HCT116 (cell line): ENCODE measurements around the gene GPM6B. TPM values are rescaled to one million over a fixed set of nuclear protein-coding genes. Genes with fewer than 3 reads are reported as not detected.

Source experiments
- ATAC-seq: fragments of 200-7000 bp; cut with Tn5 transposase; 2 replicates; pipeline ENCODE4 v1.9.1; 2020; ENCODE audit warnings: mild to moderate bottlenecking, moderate library complexity
- BruUV-seq: library from RNA; stranded (reverse); fragments of 400-500 nt; replicated peaks from 2 replicates; lab custom pipeline; 2021; lab: Mats Ljungman, UMichigan
- CTCF ChIA-PET: fragments of 300-600 bp; sonication (Branson Sonifier 250); formaldehyde crosslinking; loops from one replicate; lab custom pipeline; 2021; ENCODE audit warnings: antibody characterized with exemption; lab: Charles Lee
- POLR2A ChIA-PET: fragments of 300-600, 350-600 bp; sonication (Branson Sonifier 250); formaldehyde crosslinking; loops from one replicate; lab custom pipeline; 2021; ENCODE audit warnings: antibody characterized with exemption; lab: Charles Lee
- RAD21 ChIA-PET, 2 experiments: fragments of 300-600 bp; sonication (Branson Sonifier 250); formaldehyde crosslinking; loops; one replicate each; lab custom pipeline; 2023; ENCODE audit warnings: low total read pairs in 2 of 2; ENCODE audit not compliant: uncharacterized antibody in 2 of 2, unreplicated experiment in 2 of 2, low non-redundant PET in 1 of 2; lab: Charles Lee
- DNase-seq: peaks from one replicate; pipeline ENCODE4 v3.0.0-alpha.2; 2010; ENCODE audit warnings: low read depth, low spot score
- H2AFZ ChIP-seq: fragments of 200-600 bp; shearing (Covaris generic), sonication (generic); 2 replicates; pipeline ENCODE4 v1.6.1; 2017; ENCODE audit warnings: low read depth, mixed run types, mixed read lengths, antibody characterized with exemption, low read length; ENCODE audit not compliant: poor library complexity, severe bottlenecking
- H3K27ac ChIP-seq: 2 replicates; pipeline ENCODE4 v1.5.1; 2012; ENCODE audit warnings: low read depth, low read length
- H3K27me3 ChIP-seq: fragments of 200-600 bp; sonication (generic); 2 replicates; pipeline ENCODE4 v1.6.1; 2016; ENCODE audit warnings: mixed run types, low read length, mixed read lengths; ENCODE audit not compliant: insufficient read depth
- H3K36me3 ChIP-seq, 2 experiments: fragments of 200-500 bp in 1 of 2; fragments of 200-600 bp in 1 of 2; sonication (Bioruptor generic) in 1 of 2; sonication (generic) in 1 of 2; 2 replicates each; pipeline versions ENCODE4 v1.5.1 to v1.6.1; 2014 to 2016; ENCODE audit warnings: low read length in 2 of 2, inconsistent platforms in 1 of 2, mixed read lengths in 1 of 2, mixed run types in 1 of 2; ENCODE audit not compliant: insufficient read depth in 2 of 2, control insufficient read depth in 1 of 2
- H3K4me1 ChIP-seq, 2 experiments: fragments of 200-600 bp in 1 of 2; sonication (generic) in 1 of 2; 2 replicates each; pipeline versions ENCODE4 v1.5.1 to v1.6.1; 2012 to 2017; ENCODE audit warnings: low read length in 2 of 2, inconsistent platforms in 1 of 2, mild to moderate bottlenecking in 1 of 2, mixed read lengths in 1 of 2, mixed run types in 1 of 2, moderate library complexity in 1 of 2; ENCODE audit not compliant: insufficient read depth in 2 of 2, control insufficient read depth in 1 of 2
- H3K4me2 ChIP-seq: fragments of 200-600 bp; sonication (generic); 2 replicates; pipeline ENCODE4 v1.6.1; 2017; ENCODE audit warnings: mixed run types, low read length, mixed read lengths
- H3K4me3 ChIP-seq, 2 experiments: fragments of 200-600 bp in 1 of 2; sonication (generic) in 1 of 2; replicated peaks in 1 of 2; 2 replicates each; pipeline ENCODE4 v1.5.1; 2011 to 2016; ENCODE audit warnings: low read length in 2 of 2, control low read depth in 1 of 2, low read depth in 1 of 2, mild to moderate bottlenecking in 1 of 2, mixed read lengths in 1 of 2, mixed run types in 1 of 2
- H3K79me2 ChIP-seq: fragments of 200-600 bp; sonication (generic); 2 replicates; pipeline ENCODE4 v1.6.1; 2017; ENCODE audit warnings: mild to moderate bottlenecking, mixed run types, low read length, moderate library complexity, mixed read lengths; ENCODE audit not compliant: insufficient read depth
- H3K9ac ChIP-seq: fragments of 200-600 bp; sonication (generic); 2 replicates; pipeline ENCODE4 v1.6.1; 2016; ENCODE audit warnings: low read length, mixed read lengths
- H3K9me2 ChIP-seq: fragments of 200-600 bp; sonication (generic), shearing (Covaris generic); 2 replicates; pipeline ENCODE4 v1.6.1; 2017; ENCODE audit warnings: mixed run types, mild to moderate bottlenecking, moderate library complexity; ENCODE audit not compliant: insufficient read depth
- H3K9me3 ChIP-seq, 2 experiments: fragments of 200-500 bp in 1 of 2; fragments of 200-600 bp in 1 of 2; sonication (Bioruptor generic) in 1 of 2; sonication (generic) in 1 of 2; 2 replicates each; pipeline ENCODE4 v1.6.1; 2014 to 2017; ENCODE audit warnings: low read length in 2 of 2, mixed read lengths in 2 of 2, inconsistent platforms in 1 of 2, low read depth in 1 of 2, mild to moderate bottlenecking in 1 of 2, mixed run types in 1 of 2, moderate library complexity in 1 of 2; ENCODE audit not compliant: control insufficient read depth in 1 of 2, insufficient read depth in 1 of 2
- H4K20me1 ChIP-seq: fragments of 200-600 bp; sonication (generic), shearing (Covaris generic); 2 replicates; pipeline ENCODE4 v1.6.1; 2017; ENCODE audit warnings: mixed run types, mild to moderate bottlenecking, moderate library complexity; ENCODE audit not compliant: insufficient read depth
- CEBPB ChIP-seq: IDR thresholded peaks from 2 replicates; pipeline ENCODE4 v1.6.1; 2012; ENCODE audit warnings: low read depth
- ELF1 ChIP-seq: IDR thresholded peaks from 2 replicates; pipeline ENCODE4 v1.6.1; 2012; ENCODE audit warnings: low read depth, borderline replicate concordance
- EZH2phosphoT487 ChIP-seq: fragments of 200-600 bp; IDR thresholded peaks from 2 replicates; pipeline ENCODE4 v1.6.1; 2018; ENCODE audit warnings: antibody characterized with exemption, borderline replicate concordance
- FOSL1 ChIP-seq: IDR thresholded peaks from 2 replicates; pipeline ENCODE4 v1.6.1; 2012; ENCODE audit warnings: low read depth
- POLR2A ChIP-seq: IDR thresholded peaks from 2 replicates; pipeline ENCODE4 v1.7.0; 2011; ENCODE audit warnings: borderline replicate concordance; ENCODE audit not compliant: insufficient read depth, insufficient read length; ENCODE audit errors: extremely low read depth
- RAD21 ChIP-seq: IDR thresholded peaks from 2 replicates; pipeline ENCODE4 v1.6.1; 2012; ENCODE audit warnings: low read depth, mild to moderate bottlenecking
- SIN3A ChIP-seq: IDR thresholded peaks from 2 replicates; pipeline ENCODE4 v1.6.1; 2012; ENCODE audit warnings: low read depth
- SRF ChIP-seq: IDR thresholded peaks from 2 replicates; pipeline ENCODE4 v1.6.1; 2012; ENCODE audit warnings: low read depth
- YY1 ChIP-seq: IDR thresholded peaks from 2 replicates; pipeline ENCODE4 v1.6.1; 2011; ENCODE audit warnings: low read length, low read depth, moderate library complexity, mild to moderate bottlenecking; ENCODE audit not compliant: insufficient replicate concordance; ENCODE audit errors: extremely low read depth
- ZFX ChIP-seq: fragments of 450-650 bp; IDR thresholded peaks from 2 replicates; pipeline ENCODE4 v1.6.1; 2017
- intact Hi-C: fragments of 100-400 bp; cut with micrococcal nuclease; formaldehyde crosslinking; loops from 2 replicates; pipeline ENCODE4 v1.10.0; 2022
- total RNA-seq: library from RNA; stranded (reverse); gene quantifications from one replicate; pipeline ENCODE4 v1.2.1, GENCODE V29; 2021; ENCODE audit not compliant: unreplicated experiment
- TF ChIP-seq, protein P1 (sequence below): IDR thresholded peaks from 2 replicates; pipeline ENCODE4 v1.6.1; 2012
- TF ChIP-seq, protein P2 (sequence below): IDR thresholded peaks from 2 replicates; pipeline ENCODE4 v1.6.1; 2012; ENCODE audit warnings: low read depth
- TF ChIP-seq, protein P3 (sequence below), 3 experiments: fragments of 200-600 bp in 1 of 3; sonication (generic) in 1 of 3; IDR thresholded peaks in 2 of 3; conservative IDR thresholded peaks in 1 of 3; 2 replicates each; pipeline ENCODE4 v1.5.1; 2012 to 2017; ENCODE audit warnings: low read depth in 2 of 3, low read length in 2 of 3, antibody characterized with exemption in 1 of 3, borderline replicate concordance in 1 of 3, control low read depth in 1 of 3, mild to moderate bottlenecking in 1 of 3, mixed read lengths in 1 of 3, mixed run types in 1 of 3, moderate library complexity in 1 of 3; ENCODE audit not compliant: insufficient read depth in 1 of 3

GPM6B gene
- total RNA-seq, 1 experiment from 2014 or later, result 0.07 TPM

- Histone ChIP-seq H3K4me2 (no peak overlapping the region), H3K79me2 (no peaks in the 10 kb centered on the region), H3K9me2 (no peaks in the 10 kb centered on the region), H3K9me3 (no peaks in the 10 kb centered on the region), H3K36me3 (no peaks in the 10 kb centered on the region; a peak in 2 of 4 replicates), H3K4me1 (no peaks in the 10 kb centered on the region), H3K9ac (no peak overlapping the region)
- intact Hi-C loops, result no loop called here
- no peak for ATAC-seq
- TF ChIP-seq RAD21, result no peak
- TF ChIP-seq POLR2A, result no peak
- no peak for TF ChIP-seq CEBPB
- TF ChIP-seq, protein P1, sequence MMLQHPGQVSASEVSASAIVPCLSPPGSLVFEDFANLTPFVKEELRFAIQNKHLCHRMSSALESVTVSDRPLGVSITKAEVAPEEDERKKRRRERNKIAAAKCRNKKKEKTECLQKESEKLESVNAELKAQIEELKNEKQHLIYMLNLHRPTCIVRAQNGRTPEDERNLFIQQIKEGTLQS, result no peak
- TF ChIP-seq, protein P2, sequence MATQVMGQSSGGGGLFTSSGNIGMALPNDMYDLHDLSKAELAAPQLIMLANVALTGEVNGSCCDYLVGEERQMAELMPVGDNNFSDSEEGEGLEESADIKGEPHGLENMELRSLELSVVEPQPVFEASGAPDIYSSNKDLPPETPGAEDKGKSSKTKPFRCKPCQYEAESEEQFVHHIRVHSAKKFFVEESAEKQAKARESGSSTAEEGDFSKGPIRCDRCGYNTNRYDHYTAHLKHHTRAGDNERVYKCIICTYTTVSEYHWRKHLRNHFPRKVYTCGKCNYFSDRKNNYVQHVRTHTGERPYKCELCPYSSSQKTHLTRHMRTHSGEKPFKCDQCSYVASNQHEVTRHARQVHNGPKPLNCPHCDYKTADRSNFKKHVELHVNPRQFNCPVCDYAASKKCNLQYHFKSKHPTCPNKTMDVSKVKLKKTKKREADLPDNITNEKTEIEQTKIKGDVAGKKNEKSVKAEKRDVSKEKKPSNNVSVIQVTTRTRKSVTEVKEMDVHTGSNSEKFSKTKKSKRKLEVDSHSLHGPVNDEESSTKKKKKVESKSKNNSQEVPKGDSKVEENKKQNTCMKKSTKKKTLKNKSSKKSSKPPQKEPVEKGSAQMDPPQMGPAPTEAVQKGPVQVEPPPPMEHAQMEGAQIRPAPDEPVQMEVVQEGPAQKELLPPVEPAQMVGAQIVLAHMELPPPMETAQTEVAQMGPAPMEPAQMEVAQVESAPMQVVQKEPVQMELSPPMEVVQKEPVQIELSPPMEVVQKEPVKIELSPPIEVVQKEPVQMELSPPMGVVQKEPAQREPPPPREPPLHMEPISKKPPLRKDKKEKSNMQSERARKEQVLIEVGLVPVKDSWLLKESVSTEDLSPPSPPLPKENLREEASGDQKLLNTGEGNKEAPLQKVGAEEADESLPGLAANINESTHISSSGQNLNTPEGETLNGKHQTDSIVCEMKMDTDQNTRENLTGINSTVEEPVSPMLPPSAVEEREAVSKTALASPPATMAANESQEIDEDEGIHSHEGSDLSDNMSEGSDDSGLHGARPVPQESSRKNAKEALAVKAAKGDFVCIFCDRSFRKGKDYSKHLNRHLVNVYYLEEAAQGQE, result no peak
- TF ChIP-seq FOSL1, result no peak
- TF ChIP-seq ZFX, result no peak
- TF ChIP-seq SRF, result no peak
- TF ChIP-seq, protein P3, sequence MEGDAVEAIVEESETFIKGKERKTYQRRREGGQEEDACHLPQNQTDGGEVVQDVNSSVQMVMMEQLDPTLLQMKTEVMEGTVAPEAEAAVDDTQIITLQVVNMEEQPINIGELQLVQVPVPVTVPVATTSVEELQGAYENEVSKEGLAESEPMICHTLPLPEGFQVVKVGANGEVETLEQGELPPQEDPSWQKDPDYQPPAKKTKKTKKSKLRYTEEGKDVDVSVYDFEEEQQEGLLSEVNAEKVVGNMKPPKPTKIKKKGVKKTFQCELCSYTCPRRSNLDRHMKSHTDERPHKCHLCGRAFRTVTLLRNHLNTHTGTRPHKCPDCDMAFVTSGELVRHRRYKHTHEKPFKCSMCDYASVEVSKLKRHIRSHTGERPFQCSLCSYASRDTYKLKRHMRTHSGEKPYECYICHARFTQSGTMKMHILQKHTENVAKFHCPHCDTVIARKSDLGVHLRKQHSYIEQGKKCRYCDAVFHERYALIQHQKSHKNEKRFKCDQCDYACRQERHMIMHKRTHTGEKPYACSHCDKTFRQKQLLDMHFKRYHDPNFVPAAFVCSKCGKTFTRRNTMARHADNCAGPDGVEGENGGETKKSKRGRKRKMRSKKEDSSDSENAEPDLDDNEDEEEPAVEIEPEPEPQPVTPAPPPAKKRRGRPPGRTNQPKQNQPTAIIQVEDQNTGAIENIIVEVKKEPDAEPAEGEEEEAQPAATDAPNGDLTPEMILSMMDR (IDR thresholded peaks at IDR 0.05 in 2 of 3, conservative IDR thresholded peaks at IDR 0.05 in 1 of 3; ENCODE audit: borderline replicate concordance in 1 of 3, insufficient read depth in 1 of 3, low read depth in 2 of 3, low read length in 2 of 3), result no peak
- TF ChIP-seq ELF1, result no peak
- TF ChIP-seq YY1, result no peak
- no peak for TF ChIP-seq EZH2phosphoT487
- no peak for TF ChIP-seq SIN3A
- TF ChIP-seq, all 23 proteins: peak for 0
- Histone ChIP-seq H3K4me3 (no peak overlapping the region), H2AFZ (no peak overlapping the region), H3K27ac (no peak overlapping the region), H3K27me3 (no peaks in the 10 kb centered on the region), H4K20me1 (no peaks in the 10 kb centered on the region)
- no TSS peak for BruUV-seq
- POLR2A ChIA-PET, result no interaction called here
- no peak for DNase-seq
- RAD21 ChIA-PET, result no interaction called here
- CTCF ChIA-PET, result no interaction called here
Observed at GRCh38 chrX:13775837-13776236, 41.1 kb downstream of the GPM6B start.
